Measurements from ENCODE around the gene PTP4A2.

The PTP4A2 gene

DNA sequence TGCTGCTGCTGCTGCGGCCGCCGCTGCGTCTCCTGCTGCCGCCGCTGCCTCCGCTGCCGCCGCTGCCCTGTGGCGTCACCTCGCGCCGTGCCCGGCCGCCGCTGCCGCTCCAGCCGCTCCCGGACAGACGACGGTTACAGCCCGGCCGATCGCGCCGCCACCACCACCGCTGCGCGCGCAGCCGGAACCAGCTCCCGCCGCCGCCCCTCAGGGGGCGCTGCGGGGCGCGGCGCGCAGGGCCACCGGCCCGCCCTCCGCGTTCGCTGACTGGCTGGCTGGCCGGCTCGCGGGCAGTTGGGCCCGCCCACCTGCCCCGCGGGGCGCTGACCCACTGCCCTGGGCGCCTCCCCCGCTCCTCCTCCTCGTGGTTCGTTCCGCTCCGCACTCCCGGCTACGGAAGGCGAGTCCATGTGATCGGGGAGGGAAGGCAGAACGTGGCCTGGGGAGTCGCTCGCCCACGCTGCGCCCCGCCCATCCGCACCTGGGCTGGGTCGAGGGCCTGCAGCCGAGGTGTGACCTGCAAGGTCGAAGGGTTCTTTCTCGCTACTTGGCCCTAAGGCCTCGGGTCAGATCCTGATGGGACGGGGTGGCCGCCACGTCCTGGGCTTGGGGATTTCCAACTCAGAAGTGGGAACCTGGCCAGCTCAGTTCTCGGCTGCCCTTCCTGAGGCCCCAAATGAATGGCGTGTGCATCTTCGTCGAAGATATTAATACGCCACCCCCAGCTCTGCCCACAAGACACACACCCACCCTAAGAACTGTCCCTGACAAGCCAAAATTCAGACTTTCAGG lies at the start of gene PTP4A2:
Gene PTP4A2 (minus strand): TSS at position 185 of the 792 bp plus-strand sequence. CDS start 19,303 bp downstream, outside the sequence.
- DNase-seq (ENCODE audit: low read depth in 2 of 3, low spot score in 2 of 3): peak; percentile 61 to 89 (median 83)

DNA sequence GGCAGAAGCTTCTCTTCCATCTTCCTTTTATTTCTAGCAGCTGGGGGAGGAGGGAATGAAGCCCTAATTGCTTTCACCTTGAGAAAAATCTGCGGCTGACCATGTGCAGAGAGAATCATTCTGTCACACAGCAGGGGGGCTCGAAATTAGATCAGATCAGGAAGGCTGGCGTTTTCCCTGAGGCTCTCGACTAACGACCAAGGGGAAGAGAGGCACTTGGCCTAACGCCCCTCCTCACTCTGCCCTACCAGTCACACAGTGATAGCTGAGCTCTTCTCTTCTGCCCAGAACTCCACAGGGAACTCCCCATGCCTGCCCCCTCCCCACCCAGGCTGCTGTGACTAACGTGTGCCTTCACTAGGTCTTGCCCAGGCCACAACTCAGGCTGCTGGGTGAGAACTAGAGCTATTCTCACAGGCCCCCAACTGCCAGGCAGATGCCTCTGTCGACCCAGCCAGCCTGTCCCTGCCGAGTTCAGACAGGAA lies 49.0 kb upstream of the PTP4A2 start:
- no peak for DNase-seq (ENCODE audit: low read depth in 2 of 3, low spot score in 2 of 3)

DNA sequence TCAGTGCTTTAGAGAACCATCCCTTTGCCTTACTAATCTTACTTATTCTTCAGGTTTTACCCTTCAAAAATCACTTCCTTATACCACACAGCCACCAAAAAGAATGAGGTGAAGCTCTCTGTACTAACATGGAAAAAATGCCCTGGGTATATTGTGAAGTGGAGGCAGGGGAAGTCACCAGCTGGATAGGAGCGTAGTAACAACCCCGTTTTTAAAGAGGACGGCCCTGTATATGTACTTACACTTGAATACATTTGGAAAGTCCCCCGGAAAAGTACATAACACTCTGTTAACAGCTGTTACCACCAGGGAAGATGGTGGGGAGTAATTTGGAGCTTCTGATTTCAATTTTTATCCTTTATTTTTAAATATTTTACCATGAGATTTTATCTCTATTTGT lies 47.3 kb upstream of the PTP4A2 start:
- DNase-seq (ENCODE audit: low read depth in 2 of 3, low spot score in 2 of 3): no peak

DNA sequence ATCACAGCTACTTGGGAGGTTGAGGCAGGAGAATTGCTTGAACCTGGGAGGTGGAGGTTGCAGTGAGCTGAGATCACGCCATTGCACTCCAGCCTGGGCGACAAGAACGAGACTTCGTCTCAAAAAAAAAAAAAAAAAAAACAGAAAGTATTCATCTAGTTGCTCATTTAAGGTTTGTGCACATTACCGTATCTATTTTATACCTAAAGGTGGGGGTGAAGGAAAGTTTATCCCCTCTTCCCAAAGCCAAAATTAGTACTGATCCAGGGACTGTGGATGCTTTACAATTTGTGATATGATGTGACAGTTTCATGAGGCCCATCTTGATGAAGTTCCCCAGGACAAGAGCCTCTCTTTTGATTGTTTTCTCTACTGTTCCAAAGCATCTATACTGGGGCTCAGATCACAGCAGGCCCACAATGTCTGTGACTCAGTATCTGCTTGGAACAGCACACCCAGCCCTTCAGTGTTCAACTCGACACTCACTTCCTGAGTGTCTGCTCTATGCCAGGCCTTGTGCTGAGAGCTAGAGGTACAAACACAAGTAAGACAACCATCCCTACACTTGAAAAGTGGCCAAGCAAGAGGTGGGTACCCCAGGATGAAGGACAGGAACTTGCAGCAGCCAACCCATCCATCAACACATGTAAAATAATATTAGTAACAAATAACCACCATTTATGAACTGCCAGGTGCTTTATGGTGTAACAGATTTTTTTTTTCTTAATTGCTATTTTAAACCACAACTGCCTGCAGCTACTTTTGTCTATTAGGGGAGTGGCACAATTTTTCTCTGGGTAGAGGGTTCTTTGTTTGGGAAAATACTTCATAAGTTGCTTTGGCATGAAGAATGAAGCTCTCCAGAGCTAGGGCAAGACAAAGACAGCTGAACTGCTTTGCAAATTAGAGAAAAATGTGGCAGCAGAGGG lies 46.5 kb upstream of the PTP4A2 start:
- no peak for DNase-seq (ENCODE audit: low read depth in 2 of 3, low spot score in 2 of 3)

DNA sequence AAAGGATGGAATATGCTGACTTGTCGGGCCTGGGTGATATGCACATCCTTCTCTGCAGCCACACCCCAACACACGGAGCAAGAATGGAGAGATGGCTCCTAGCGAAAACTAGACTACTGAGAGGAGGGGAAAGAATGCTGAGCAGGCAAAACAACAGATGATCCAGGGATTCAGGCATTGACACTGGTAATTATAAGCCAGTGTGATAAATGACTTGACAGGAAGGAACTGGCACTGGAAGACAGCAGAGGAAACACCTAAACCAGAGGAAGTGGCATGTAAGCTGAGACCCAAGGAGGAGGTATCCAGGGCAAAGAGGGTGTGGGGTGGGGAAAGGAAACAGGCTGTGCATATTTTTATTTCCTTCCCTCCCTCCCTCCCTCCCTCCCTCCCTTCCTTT lies 43.8 kb upstream of the PTP4A2 start:
- no peak for DNase-seq (ENCODE audit: low read depth in 2 of 3, low spot score in 2 of 3)

DNA sequence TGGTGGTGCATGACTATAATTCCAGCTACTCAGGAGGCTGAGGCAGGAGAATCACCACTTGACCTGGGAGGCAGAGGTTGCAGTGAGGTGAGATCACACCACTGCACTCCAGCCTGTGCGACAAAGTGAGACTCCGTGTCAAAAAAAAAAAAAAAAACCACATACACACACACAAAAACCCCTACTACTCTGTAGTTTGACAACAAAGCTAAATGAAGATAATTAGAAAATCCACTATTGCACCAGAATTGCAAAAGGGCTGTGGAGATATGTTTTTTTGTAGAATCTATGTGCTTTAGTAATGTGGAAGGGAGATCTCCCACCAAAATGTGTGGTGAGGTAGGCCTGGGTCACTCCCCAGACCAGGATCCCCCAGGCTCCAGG lies 43.3 kb upstream of the PTP4A2 start:
- no peak for DNase-seq (ENCODE audit: low read depth in 2 of 3, low spot score in 2 of 3)

DNA sequence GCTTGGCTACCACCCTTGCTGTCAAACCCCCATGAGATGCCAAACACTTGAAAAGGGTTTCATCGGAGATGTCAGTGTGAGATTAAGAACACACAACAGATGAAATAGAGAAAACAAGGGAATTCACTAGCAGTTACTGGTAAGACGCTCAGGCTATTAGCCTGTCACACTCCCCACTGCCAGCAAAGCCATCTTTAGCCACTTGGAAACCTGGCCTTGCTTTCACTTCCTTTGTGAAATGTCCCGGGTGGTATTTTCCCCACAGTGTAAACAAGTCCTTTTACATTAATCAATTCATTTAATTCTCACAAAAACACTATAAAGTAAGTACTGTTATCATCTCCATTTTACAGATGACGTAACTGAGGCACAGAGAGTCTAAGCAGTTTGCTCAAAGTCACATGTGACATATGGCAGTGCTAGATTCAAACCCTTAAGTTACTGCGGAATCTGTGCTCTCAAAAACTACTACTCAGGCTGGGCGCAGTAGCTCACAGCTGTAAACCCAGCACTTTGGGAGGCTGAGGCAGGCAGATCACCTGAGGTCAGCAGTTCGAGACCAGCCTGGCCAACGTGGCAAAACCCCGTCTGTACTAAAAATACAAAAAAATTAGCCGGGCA lies 42.8 kb upstream of the PTP4A2 start:
- DNase-seq (ENCODE audit: low read depth in 2 of 3, low spot score in 2 of 3): no peak

DNA sequence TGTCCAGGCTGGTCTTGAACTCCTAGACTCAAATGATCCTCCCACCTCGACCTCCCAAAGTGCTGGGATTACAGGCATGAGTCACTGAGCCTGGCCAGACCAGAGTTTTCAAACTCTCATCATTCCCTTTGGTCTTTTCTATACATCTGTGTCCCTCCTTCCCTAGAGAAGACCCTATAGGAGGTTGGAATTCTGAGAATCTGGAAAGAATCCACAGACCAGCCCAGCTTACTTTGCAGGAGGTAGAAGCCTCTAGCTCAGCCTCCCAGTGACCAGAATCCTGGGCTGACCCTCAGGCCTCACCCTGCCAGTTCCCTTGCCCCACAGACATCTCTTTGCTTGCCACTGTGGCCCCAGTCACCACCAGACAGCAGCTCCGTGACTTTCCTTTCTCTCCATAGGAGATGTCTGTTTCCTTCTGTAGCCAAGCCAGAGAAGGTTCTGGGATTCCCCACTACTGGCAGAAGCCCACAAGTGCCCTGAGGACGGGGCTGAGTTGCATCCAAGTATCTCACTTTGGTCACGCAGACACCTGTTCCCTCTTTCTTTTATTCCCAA lies 40.8 kb upstream of the PTP4A2 start:
- no peak for DNase-seq (ENCODE audit: low read depth in 2 of 3, low spot score in 2 of 3)

DNA sequence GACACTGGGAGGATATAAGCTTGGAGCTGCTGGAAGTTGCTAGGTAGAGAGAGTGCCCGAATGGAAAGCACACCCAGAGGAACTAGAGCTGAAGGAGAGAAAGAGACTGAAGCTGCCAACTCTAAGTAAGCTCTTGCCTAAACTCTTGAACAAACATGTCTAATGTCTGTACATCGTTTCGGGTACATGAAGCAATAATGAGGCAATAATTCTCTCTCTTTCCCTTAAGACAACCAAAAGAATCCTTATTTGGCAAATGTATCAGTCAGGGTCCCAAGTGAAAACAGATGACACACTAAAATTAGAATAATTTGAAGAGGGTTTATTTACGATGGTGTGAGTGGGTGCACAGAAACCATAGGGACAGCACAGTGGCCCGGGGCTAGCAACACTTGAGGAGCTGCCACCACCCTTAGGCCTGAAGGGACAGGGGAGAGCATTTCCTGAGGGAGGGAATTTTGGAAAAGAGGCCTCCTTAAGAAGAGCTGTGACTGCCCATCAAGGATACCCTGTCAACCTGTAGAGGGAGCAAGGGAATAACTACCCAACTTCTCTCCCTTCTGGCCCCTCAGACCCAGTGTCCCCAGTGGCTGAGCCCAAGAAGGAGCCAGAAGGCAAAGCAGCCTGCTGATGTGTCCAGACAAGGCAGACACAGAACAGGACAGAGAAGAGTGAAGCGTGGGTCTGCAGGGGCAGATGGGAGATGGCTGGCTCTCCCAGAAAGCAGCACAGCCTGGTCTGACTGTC lies 39.4 kb upstream of the PTP4A2 start:
- DNase-seq (ENCODE audit: low read depth in 2 of 3, low spot score in 2 of 3): no peak

DNA sequence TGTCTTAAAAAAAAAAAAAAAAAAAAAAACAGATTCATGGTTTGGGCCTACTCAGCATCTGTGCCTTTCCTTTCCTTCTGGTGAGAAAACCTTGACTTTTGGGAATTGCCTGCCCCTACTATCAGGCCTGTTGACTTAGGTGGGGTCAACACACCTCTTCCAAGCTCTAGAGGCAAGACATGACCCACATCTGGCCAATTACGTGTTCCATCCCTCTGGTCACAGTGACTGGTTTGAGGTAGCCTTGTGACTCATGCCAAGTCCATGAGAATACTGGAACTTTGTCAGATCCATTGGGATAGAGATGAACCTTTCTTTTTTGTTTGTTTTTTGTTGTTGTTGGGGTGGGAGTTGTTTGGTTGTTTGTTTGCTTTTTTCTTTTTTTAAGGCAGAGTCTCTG lies 38.2 kb upstream of the PTP4A2 start:
- no peak for DNase-seq (ENCODE audit: low read depth in 2 of 3, low spot score in 2 of 3)

DNA sequence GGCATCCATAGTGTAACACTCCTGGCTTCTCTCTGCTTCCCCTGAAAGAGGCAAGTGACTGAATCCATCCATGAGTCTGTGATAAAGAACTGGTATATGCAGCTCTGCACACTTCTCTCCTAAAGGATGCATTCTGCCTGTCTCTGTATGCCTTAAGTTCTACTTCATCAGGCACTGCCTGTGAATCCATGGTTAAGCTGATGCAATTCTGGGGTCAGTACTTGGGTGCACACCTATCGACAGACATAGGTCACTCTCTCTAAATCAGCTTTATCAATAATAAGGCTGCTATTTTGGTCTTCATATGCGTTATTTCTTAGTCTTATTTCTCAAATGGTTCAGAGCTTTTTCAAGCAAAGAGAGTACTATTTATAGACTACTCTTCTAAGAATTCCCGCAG lies 32.7 kb upstream of the PTP4A2 start:
- no peak for DNase-seq (ENCODE audit: low read depth in 2 of 3, low spot score in 2 of 3)

DNA sequence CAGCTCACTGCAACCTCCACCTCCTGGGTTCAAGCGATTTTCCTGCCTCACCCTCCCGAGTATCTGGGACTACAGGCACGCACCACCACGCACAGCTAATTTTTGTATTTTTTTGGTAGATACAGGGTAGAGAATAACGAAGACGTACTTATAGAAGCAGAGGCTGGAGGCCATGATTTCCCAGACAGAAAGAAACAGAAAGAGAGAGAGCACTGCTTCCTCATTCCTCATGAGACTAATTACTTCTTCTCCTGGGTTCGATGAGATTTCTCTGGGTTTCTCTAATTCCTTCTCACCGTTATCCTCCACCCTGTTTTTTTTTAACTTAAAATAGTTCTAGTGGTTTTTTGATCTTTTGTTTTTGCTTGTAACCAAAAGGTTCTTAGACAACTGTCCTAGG lies 23.4 kb upstream of the PTP4A2 start:
- DNase-seq (ENCODE audit: low read depth in 2 of 3, low spot score in 2 of 3): no peak

DNA sequence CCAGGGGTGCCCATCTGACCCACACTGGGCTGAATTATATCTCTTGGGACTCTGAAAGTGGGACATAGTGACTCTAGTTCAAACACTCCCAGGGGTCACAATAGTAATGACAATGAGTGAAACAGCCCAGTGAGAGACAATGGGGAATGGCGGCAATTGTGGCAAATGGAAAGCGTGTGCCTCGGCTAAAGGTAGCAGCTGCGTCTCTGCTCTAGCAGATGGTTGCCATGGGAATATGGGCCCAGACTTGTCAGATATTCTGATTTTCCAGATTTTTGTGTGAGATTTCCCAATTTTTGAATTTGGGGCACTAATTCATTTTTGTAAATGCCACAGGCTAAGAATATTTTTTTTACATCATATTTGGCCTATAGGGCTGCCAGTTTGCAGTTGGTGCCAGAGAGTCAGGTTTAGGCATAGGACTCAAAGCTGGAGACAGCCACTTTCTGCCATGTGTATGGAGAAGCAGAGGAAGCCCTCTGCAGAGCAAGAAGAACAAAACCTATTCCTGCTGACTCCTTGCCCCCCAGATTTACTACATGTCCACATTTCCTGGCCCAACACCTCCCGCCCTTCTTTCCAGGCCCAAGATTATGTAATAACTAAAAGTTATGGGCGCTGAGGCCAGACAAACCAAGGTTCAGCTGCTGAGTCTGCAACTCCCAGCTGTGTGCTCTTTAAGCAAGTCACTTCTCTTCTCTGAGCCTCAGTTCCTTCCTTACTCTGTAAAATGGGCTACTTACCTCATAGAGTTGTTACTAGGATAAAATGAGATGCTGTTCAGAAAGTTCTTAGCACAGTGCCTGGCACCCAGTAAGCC lies 21.6 kb upstream of the PTP4A2 start:
- DNase-seq (ENCODE audit: low read depth in 2 of 3, low spot score in 2 of 3): no peak

DNA sequence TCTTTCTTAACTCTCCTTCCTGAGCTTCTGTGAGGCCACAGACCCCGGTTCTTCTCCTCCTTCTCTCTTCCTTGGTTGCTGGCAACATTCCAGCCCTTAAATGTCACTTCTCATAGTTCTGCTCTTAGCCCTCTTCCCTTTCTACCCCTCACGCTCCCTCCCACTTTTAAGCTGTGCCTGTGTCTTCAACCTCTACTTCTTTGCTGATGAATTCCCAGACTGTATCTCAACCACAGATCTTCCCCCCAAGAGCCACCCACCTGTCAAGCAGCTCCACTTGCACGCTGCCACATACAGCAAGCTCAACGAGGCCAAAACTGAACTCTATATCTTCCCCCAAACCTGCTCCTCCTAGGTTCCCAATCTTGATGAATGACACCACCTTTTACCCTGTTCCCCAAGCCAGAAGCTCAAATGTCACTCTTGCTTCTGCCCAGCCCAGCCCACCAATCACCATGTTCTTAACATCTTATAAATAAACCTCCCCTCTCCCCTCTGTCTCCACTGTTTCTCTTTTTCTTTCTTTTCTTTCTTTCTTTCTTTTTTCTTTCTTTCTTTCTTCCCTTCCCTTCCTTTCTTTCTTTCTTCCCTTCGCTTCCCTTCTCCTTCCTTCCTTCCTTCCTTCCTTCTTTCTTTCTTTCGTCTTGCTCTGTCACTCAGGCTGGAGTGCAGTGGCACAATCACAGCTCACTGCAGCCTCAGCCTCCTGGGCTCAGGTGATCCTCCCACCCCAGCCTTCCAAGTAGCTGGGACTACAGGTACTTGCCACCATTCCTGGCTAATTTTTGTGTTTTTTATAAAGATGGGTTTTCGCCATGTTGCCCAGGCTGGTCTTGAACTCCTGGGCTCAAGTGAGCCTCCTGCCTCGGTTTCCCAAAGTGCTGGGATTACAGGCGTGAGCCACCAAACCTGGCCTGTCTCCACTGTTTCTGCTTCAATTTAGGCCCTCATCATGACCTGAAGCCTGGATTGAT lies 19.8 kb upstream of the PTP4A2 start:
- no peak for DNase-seq (ENCODE audit: low read depth in 2 of 3, low spot score in 2 of 3)

DNA sequence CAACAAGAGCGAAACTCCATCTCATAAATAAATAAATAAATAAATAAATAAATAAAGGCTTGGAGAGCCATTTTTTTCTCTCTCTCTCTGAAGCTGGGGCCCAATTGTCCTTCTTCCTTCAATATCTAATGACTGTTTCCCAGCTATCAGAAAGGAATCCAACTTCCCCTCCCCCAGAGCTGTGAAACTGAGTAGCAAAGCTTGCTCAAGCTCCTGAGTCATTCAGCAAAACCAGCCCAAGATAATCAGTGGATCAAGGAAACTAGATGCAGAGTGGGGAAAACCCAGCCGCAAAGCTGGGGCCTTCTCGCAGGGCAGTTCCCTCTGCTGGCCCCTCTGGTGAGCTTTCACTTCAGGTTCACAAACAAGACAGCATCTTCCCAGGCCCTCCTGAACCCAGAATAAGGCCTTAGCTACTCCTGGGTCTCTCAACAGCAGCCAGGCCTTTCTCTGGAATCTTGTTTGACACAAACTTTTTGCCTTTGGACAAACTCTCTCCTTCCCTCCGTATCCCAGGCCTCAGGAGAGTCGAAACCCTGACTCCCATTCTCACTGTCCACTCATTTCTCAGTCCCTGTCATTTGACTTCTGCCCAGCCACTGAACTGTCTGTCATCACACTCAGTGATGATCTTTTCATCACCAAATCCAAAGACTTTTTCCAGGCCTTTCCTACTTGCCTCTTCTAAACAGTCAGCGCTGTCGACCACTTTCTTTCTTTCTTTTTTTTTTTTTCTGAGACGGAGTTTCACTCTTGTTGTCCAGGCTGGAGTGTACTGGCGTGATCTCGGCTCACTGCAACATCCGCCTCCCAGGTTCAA lies 18.0 kb upstream of the PTP4A2 start:
- DNase-seq (ENCODE audit: low read depth in 2 of 3, low spot score in 2 of 3): peak; percentile 37 to 75 (median 55)

DNA sequence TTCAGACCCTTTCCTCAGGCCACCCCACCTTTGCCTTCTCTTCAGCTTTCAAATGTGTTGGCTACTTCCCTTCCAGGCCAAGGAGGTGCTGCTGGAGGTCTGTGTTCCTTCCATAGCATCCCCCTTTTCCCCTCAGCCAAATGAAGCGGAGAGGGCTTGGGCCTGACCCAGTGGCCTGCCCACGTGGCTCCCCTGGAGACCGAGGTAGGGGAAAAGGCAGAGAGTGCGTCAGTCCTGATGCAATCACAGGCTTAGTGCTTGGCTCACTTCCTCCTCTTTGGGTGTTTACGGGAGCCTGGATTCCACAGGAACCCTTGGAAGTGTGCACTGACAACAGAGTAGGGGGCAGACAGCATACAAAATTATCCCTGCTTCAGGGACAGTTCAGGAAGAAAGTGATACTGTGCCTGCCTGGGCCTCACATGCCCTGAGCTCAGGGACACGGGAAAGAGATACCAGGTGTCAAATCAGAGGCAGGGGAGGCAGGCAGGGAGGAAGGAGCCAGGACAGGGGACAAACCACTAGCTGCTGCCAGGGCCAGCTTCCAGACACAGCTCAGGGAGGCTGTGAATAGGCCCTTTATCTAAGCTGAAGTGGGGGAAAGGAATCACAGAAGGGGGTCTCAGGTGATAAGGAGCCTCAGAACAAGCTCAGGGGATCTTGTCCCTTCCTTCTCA lies 16.6 kb upstream of the PTP4A2 start:
- no peak for DNase-seq (ENCODE audit: low read depth in 2 of 3, low spot score in 2 of 3)

DNA sequence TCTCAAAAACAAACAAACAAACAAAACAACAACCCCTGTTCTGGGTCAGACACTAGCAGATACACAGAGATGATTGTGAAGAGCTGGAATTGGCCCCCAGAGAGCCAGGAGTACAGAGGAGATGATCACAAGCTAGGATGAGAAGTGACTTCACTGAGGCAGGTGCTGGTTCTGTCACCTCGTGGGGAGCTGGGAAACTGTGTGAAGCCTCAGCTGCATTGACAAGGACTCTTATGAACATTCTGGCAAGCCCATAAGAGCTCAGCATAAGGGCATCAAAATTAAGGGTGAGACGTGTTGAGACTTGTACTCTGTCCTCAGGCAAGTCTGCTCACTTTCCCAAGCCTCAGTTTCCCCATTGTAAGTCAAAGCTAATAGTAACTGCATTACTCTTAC lies 14.7 kb upstream of the PTP4A2 start:
- no peak for DNase-seq (ENCODE audit: low read depth in 2 of 3, low spot score in 2 of 3)
